Activated T-helper 1 cell treated with anti-CD3 and anti-CD28 coated beads, Interleukin-12 subunit alpha, Interleukin-12 subunit beta, Interleukin-2, Interleukin-4 antibody, amounts not matched to agents 30 ng/mL and 10 ng/mL and 1 ng/mL, durations not matched to agents 14 hours and 24 hours and 36 hours (primary cell): Measurements from ENCODE around the gene RPS19BP1. TPM values are rescaled to one million over a fixed set of nuclear protein-coding genes. Genes with fewer than 3 reads are reported as not detected.
A peak's percentile ranks its signal among the peaks of the same experiment; 100 is the strongest.
"Not testable (repeated sequence)": the region's sequence is repeated elsewhere in the genome, so short reads cannot be mapped to it uniquely, and the experiment has no call there.

Experiments
- DNase-seq: peaks from one replicate; pipeline ENCODE4 v3.0.0; 2021; ENCODE audit warnings: low spot score
- H3K27ac Mint-ChIP-seq: one replicate; pipeline ENCODE4 v1.8.0; 2021; ENCODE audit warnings: mild to moderate bottlenecking, mixed read lengths
- H3K27me3 Mint-ChIP-seq: one replicate; pipeline ENCODE4 v1.8.0; 2022; ENCODE audit warnings: mild to moderate bottlenecking, moderate library complexity, mixed read lengths; ENCODE audit not compliant: insufficient read depth
- H3K36me3 Mint-ChIP-seq: one replicate; pipeline ENCODE4 v1.8.0; 2021; ENCODE audit warnings: low read depth, mixed read lengths
- H3K4me1 Mint-ChIP-seq: one replicate; pipeline ENCODE4 v1.8.0; 2021; ENCODE audit warnings: low read depth, mixed read lengths
- H3K4me3 Mint-ChIP-seq: one replicate; pipeline ENCODE4 v1.8.0; 2021; ENCODE audit warnings: mild to moderate bottlenecking, moderate library complexity, mixed read lengths
- H3K9me3 Mint-ChIP-seq: one replicate; pipeline ENCODE4 v1.8.0; 2021; ENCODE audit warnings: mixed read lengths
- intact Hi-C: fragments of 100-400 bp; cut with micrococcal nuclease; formaldehyde crosslinking; loops from one replicate; pipeline ENCODE4 v1.15.1; 2024
- total RNA-seq: library from RNA; stranded (reverse); gene quantifications from 2 replicates; pipeline ENCODE4 v1.2.3, GENCODE V29; 2022

The RPS19BP1 gene
- total RNA-seq, 1 donor from 2014 or later, result 101 TPM

DNA sequence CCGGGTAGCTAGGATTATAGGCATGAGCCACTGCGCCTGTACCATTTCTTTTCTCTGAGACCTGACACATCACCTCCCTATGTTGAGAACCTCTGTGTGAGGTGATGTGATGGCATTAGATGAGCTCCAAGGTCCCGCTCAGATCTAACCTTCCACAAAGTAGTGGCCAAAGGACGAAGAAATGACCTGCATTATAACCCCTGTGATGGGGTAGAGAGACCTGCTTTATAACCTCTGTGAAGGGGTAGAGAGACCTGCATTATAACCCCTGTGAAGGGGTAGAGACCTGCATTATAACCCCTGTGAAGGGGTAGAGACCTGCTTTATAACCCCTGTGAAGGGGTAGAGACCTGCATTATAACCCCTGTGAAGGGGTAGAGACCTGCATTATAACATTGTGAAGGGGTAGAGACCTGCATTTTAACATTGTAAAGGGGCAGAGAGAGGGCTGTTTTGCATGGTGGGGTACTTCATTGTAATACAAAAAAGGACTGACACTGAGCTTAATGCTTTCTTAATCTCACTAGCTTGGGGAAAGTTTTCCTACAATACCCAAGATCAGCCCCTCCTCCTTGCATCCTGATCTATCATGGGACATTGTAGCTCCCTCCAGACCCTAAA is 21.9 kb downstream of the RPS19BP1 start:
- DNase-seq, result no peak
- Mint-ChIP-seq H3K4me1 (peaks cover 36% of the 10 kb centered on the region), H3K27me3 (no peaks in the 10 kb centered on the region), H3K4me3 (no peak overlapping the region), H3K36me3 (peaks cover 67% of the 10 kb centered on the region), H3K9me3 (no peaks in the 10 kb centered on the region), H3K27ac (no peak overlapping the region)
- intact Hi-C loops, result no loop called here

- H3K4me3 Mint-ChIP-seq, result no peak overlapping the region
- intact Hi-C loops, result no loop called here
- H3K9me3 Mint-ChIP-seq, result no peaks in the 10 kb centered on the region
- peaks cover 68% of the 10 kb centered on the region for H3K36me3 Mint-ChIP-seq
- no peak for DNase-seq
- H3K4me1 Mint-ChIP-seq, result peaks cover 38% of the 10 kb centered on the region
- H3K27ac Mint-ChIP-seq, result no peak overlapping the region
- H3K27me3 Mint-ChIP-seq, result no peaks in the 10 kb centered on the region
These were observed 24.2 kb downstream of the RPS19BP1 start for GRCh38 chr22:39508393-39508792.

DNA sequence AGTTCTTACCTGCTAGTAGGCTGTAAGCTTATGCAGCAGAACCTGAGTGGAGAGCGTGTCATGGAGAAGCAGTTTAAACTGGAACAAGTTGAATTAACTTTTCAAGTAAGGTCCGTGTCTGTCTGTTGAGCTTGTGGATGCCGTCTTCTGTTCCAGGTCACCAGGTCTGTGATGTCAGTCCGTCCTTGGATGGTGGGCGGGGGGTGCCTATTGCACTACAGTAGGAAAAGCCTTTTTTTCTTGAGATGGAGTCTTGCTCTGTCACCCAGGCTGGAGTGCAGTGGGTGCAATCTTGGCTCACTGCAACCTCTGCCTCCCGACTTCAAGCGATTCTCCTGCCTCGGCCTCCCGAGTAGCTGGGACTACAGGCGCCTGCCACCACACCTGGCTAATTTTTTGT is 25.5 kb downstream of the RPS19BP1 start:
- H3K27ac Mint-ChIP-seq, intact Hi-C loops, H3K9me3 Mint-ChIP-seq, H3K27me3 Mint-ChIP-seq, DNase-seq, H3K4me3 Mint-ChIP-seq: not testable (repeated sequence)
- Mint-ChIP-seq H3K36me3 (peaks cover 59% of the 10 kb centered on the region), H3K4me1 (peaks cover 44% of the 10 kb centered on the region)

GRCh38 chr22:39504071-39504470 is 28.5 kb downstream of the RPS19BP1 start:
- Mint-ChIP-seq H3K4me1 (peaks cover 42% of the 10 kb centered on the region), H3K27ac (no peak overlapping the region), H3K36me3 (peaks cover 37% of the 10 kb centered on the region), H3K4me3 (peak overlapping the region; percentile 99), H3K27me3 (peaks cover 2% of the 10 kb centered on the region), H3K9me3 (no peaks in the 10 kb centered on the region)
- no peak for DNase-seq
- intact Hi-C loops, result no loop called here

DNA sequence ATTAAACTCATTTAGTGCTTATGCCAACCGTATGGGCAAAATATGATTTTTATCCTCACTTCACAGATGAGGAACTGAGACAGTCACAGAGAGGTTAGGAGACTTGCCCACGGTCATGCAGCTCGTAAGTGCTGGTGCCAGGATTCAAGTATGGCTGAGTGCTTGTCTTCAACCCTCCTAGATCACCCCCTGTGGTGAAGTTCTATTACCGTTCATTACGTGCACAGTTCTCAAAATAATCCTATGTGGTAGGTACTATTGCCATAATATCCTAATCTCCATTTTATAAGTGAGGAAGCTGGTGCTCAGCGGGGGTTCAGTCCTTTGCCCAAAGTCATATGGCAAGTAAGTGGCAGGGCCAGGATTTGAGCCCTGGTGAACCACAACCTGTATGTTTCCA is 28.9 kb downstream of the RPS19BP1 start:
- peaks cover 36% of the 10 kb centered on the region for H3K36me3 Mint-ChIP-seq
- peaks cover 41% of the 10 kb centered on the region for H3K4me1 Mint-ChIP-seq
- DNase-seq, result no peak
- peaks cover 2% of the 10 kb centered on the region for H3K27me3 Mint-ChIP-seq
- intact Hi-C loops, result no loop called here
- H3K4me3 Mint-ChIP-seq, result peak overlapping the region; percentile 99
- H3K9me3 Mint-ChIP-seq, result no peaks in the 10 kb centered on the region
- peak overlapping the region; percentile 30 for H3K27ac Mint-ChIP-seq

- H3K36me3 Mint-ChIP-seq, result peaks cover 30% of the 10 kb centered on the region
- intact Hi-C loops, result loop anchor here (1.0 kb wide), 2 partner anchors 17 to 29 kb away; partner anchors contain the start of genes ATF4 and RPS19BP1
- H3K4me1 Mint-ChIP-seq, result peaks cover 34% of the 10 kb centered on the region
- H3K4me3 Mint-ChIP-seq, result peak overlapping the region; percentile 99
- DNase-seq, result no peak
- H3K27me3 Mint-ChIP-seq, result peaks cover 5% of the 10 kb centered on the region
- H3K9me3 Mint-ChIP-seq, result no peaks in the 10 kb centered on the region
- peak overlapping the region; percentile 63 for H3K27ac Mint-ChIP-seq
These were observed 29.6 kb downstream of the RPS19BP1 start for GRCh38 chr22:39502789-39503409.

DNA sequence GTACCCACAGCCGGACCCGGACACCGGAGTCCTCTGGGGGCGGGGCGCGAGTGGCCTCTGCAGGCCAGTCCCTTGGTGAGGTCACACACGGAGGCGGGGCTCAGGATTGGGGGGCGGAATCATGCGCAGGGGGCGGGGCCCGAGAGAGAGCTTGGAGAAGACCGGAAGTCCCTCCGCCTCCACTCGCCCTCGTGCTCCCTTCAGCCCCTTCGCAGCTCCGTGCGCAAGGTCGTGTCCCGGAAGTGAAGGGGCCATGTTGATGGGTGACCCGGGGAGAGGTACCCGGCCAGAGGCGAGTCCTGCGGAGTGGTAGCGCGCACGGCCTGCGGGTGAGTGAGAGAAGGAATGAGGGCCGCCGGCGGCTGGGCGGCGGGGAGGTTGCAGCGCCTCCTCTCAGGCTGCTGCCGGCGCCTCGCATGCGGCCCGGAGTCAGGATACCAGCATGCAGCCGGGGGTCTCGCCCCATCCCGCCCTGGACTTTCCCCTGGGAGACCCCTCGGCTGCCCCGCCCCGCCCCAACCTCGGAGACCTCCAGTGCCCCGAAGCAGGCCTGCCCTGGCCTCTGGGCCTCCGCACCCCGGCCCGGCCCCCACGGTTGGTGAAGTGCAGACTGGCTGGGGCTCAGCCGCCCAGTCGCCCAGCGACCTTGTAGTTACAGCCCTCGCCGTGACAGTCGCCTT is 30.3 kb downstream of the RPS19BP1 start, which contains the start of gene MIEF1:
Gene MIEF1, plus strand, starts transcription at position 182 of the 680 bp plus-strand sequence. CDS start 9,005 bp downstream, outside the sequence.
- Mint-ChIP-seq H3K4me1 (peaks cover 34% of the 10 kb centered on the region), H3K36me3 (peaks cover 30% of the 10 kb centered on the region), H3K27ac (peak within 1 kb of the TSS; percentile 96), H3K4me3 (peak within 1 kb of the TSS; percentile 99), H3K27me3 (peaks cover 5% of the 10 kb centered on the region), H3K9me3 (no peaks in the 10 kb centered on the region)
- DNase-seq, result peak; percentile 89
- intact Hi-C loops, result loop anchor here (1.0 kb wide), 2 partner anchors 18 to 30 kb away; partner anchors contain the start of genes ATF4 and RPS19BP1

- peak overlapping the region; percentile 96 for H3K27ac Mint-ChIP-seq
- no peak for DNase-seq
- intact Hi-C loops, result loop anchor here (1.0 kb wide), 2 partner anchors 19 to 31 kb away; partner anchors contain the start of genes ATF4 and RPS19BP1
- no peaks in the 10 kb centered on the region for H3K9me3 Mint-ChIP-seq
- H3K36me3 Mint-ChIP-seq, result peaks cover 27% of the 10 kb centered on the region
- peaks cover 32% of the 10 kb centered on the region for H3K4me1 Mint-ChIP-seq
- peaks cover 5% of the 10 kb centered on the region for H3K27me3 Mint-ChIP-seq
- peak overlapping the region; percentile 99 for H3K4me3 Mint-ChIP-seq
These were observed 30.9 kb downstream of the RPS19BP1 start for GRCh38 chr22:39501644-39502108.

- DNase-seq, result no peak
- Mint-ChIP-seq H3K4me1 (peaks cover 27% of the 10 kb centered on the region), H3K27me3 (peaks cover 5% of the 10 kb centered on the region), H3K36me3 (peaks cover 12% of the 10 kb centered on the region), H3K4me3 (no peak overlapping the region), H3K9me3 (no peaks in the 10 kb centered on the region), H3K27ac (no peak overlapping the region)
- intact Hi-C loops, result no loop called here
These were observed 32.4 kb downstream of the RPS19BP1 start for GRCh38 chr22:39500101-39500500.

DNA sequence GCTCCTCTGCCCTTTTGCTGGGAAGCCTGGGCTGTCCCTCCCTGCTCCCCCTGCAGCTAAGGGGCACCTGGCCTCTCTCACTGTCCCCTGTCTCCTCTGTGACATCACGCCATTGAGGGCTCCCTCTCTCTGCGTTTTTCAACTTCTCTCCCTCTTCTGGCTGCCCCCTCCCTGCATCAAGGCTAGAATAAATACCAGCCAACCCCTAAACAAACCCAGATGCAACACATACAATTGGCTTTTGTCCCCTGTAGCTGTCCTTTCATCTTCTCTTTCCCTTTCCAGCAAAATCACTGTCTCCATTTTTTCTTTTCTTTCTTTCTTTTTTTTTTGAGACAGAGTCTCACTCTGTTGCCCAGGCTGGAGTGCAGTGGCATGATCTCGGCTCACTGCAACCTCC is 33.7 kb downstream of the RPS19BP1 start:
- Mint-ChIP-seq H3K27ac (no peak overlapping the region), H3K27me3 (peaks cover 5% of the 10 kb centered on the region), H3K36me3 (peaks cover 6% of the 10 kb centered on the region), H3K4me1 (peaks cover 24% of the 10 kb centered on the region), H3K4me3 (no peak overlapping the region), H3K9me3 (no peaks in the 10 kb centered on the region)
- DNase-seq, result no peak
- intact Hi-C loops, result no loop called here

- no peak for DNase-seq
- H3K4me1 Mint-ChIP-seq, result peaks cover 24% of the 10 kb centered on the region
- H3K27me3 Mint-ChIP-seq, result peaks cover 5% of the 10 kb centered on the region
- H3K27ac Mint-ChIP-seq, result no peak overlapping the region
- peaks cover 2% of the 10 kb centered on the region for H3K36me3 Mint-ChIP-seq
- H3K9me3 Mint-ChIP-seq, result no peaks in the 10 kb centered on the region
- intact Hi-C loops, result no loop called here
- no peak overlapping the region for H3K4me3 Mint-ChIP-seq
These were observed 34.2 kb downstream of the RPS19BP1 start for GRCh38 chr22:39498368-39498767.

GRCh38 chr22:39497429-39497828 is 35.1 kb downstream of the RPS19BP1 start:
- no peak for DNase-seq
- H3K27me3 Mint-ChIP-seq, result peaks cover 5% of the 10 kb centered on the region
- H3K4me3 Mint-ChIP-seq, result no peak overlapping the region
- peaks cover 25% of the 10 kb centered on the region for H3K4me1 Mint-ChIP-seq
- intact Hi-C loops, result no loop called here
- peak overlapping the region; percentile 40 for H3K27ac Mint-ChIP-seq
- H3K9me3 Mint-ChIP-seq, result no peaks in the 10 kb centered on the region
- peaks cover 2% of the 10 kb centered on the region for H3K36me3 Mint-ChIP-seq
